A549 treated with CpdA at 1 μM for 4 hours (cell line): ENCODE measurements around the gene ZNF354B. TPM values are rescaled to one million over a fixed set of nuclear protein-coding genes. Genes with fewer than 3 reads are reported as not detected.

Experiments
- total RNA-seq: library from RNA; stranded (reverse); fragments of 200-300 nt; extraction: Qiagen RNA extraction; gene quantifications from 5 replicates; pipeline ENCODE4 v1.2.3, GENCODE V29; 2022; ENCODE audit warnings: low read depth

The ZNF354B gene
- total RNA-seq, result 3.3 to 5.9 TPM (median 4.6 TPM) in 5 replicates

GRCh38 chr5:178859625-178860521 lies at the start of gene ZNF354B:
TSS of gene ZNF354B (plus strand) at chr5:178859953. CDS start at chr5:178861048, 1,095 bp downstream.

DNA sequence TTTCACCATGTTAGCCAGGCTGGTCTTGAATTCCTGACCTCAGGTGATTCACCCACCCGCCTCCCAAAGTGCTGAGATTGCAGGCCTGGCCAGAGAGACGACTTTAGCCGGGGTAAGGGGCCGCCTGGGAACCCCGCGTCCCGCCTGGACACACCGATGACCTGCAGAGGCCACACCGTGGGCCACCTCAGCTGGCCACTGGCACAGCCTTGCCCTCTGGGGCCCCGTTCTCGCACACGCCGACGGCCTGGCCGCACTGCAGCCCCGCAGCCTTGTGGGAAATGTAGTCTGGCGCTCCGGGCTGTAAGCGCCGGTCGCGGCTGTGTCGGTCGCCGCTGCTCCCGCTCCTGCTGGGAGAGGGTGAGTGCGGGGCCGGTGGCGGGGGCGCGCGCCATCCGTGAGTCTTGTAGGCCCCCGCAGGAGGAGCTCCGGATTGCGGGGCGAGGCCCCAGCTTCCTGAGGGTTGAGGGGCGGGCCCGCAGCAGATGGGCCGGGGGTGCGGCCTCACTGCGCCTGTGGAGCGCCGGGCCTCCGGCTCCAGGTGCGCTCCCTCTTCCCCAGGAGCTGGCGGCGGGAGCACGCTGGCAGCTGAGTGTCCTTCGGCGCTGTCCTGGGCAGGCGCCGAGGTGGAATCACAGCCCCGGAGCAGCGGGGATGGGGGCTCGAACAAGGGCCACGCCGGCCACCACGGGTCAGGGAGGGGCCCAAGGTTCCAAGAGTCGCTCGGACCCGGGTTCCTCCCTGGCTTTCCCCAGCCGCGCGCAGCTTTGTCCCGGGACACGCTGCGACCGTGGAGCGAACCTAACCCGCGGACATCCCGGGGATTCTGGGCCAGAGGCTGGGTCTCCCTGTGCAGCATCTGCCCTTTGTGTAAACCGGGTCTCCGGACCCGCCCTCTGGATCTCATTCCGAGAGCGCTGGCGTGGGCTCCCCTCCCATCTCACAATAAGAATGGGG lies 36.1 kb downstream of the ZNF354B start, which contains the start of gene ZFP2:
Gene ZFP2, plus strand, starts transcription at position 299 of the 957 bp plus-strand sequence. CDS start 35,401 bp downstream, outside the sequence.

Other genes starting within 250 kb of the ZNF354B start
- gene CLK4, start 232.9 kb upstream of the ZNF354B start, total RNA-seq, result 8.9 to 11.2 TPM (median 9.6 TPM) in 5 replicates
- 6.5 to 9.3 TPM (median 7.3 TPM) in 5 replicates for gene ZNF354A, start 129.3 kb upstream of the ZNF354B start, total RNA-seq
- gene ZFP2, start 36.0 kb downstream of the ZNF354B start, total RNA-seq, result 0.03 to 0.07 TPM in 2 of 5 replicates, not detected in the others
- not detected in 5 replicates for gene ZNF454, start 81.2 kb downstream of the ZNF354B start, total RNA-seq
- not detected in 5 replicates for gene GRM6, start 135.4 kb downstream of the ZNF354B start, total RNA-seq
- gene ZNF879, start 163.9 kb downstream of the ZNF354B start, total RNA-seq, result 0.42 to 0.93 TPM (median 0.57 TPM) in 5 replicates
- gene ZNF354C, start 200.4 kb downstream of the ZNF354B start, total RNA-seq, result 0.80 to 1.0 TPM (median 0.87 TPM) in 5 replicates